Liver (tissue), 9 donors: Measurements from ENCODE around the gene KRTAP19-1. TPM values are rescaled to one million over a fixed set of nuclear protein-coding genes. Genes with fewer than 3 reads are reported as not detected.

Experiments
- DNase-seq: peaks from one replicate; pipeline ENCODE4 v3.0.0-alpha.2; 2017; ENCODE audit warnings: low spot score
- H3K27ac ChIP-seq, 2 donors: one replicate each; pipeline ENCODE4 v1.7.0; 2013; ENCODE audit warnings: inconsistent platforms in 2 of 2, low read length in 2 of 2, control low read depth in 1 of 2, low read depth in 1 of 2, mild to moderate bottlenecking in 1 of 2
- H3K27me3 ChIP-seq, 4 donors: one replicate each; pipeline versions ENCODE4 v1.6.1 to v1.7.0; 2013; ENCODE audit warnings: low read length in 3 of 4, inconsistent platforms in 1 of 4, mild to moderate bottlenecking in 1 of 4, moderate library complexity in 1 of 4; ENCODE audit not compliant: control insufficient read depth in 4 of 4, insufficient read depth in 4 of 4
- H3K36me3 ChIP-seq, 4 donors: one replicate each; pipeline versions ENCODE4 v1.6.1 to v1.7.0; 2013; ENCODE audit warnings: low read length in 3 of 4, mild to moderate bottlenecking in 3 of 4, low read depth in 1 of 4, moderate library complexity in 1 of 4; ENCODE audit not compliant: control insufficient read depth in 4 of 4, insufficient read depth in 3 of 4
- H3K4me1 ChIP-seq, 4 donors: one replicate each; pipeline versions ENCODE4 v1.6.1 to v1.7.0; 2013; ENCODE audit warnings: low read length in 3 of 4, mild to moderate bottlenecking in 3 of 4, moderate library complexity in 1 of 4; ENCODE audit not compliant: control insufficient read depth in 4 of 4, insufficient read depth in 4 of 4
- H3K4me3 ChIP-seq, 3 donors: one replicate each; pipeline versions ENCODE4 v1.6.1 to v1.7.0; 2013; ENCODE audit warnings: low read length in 3 of 3, control low read depth in 1 of 3, low read depth in 1 of 3, mild to moderate bottlenecking in 1 of 3
- H3K9ac ChIP-seq, 2 donors: one replicate each; pipeline ENCODE4 v1.7.0; 2013; ENCODE audit warnings: low read length in 2 of 2, mild to moderate bottlenecking in 2 of 2, moderate library complexity in 2 of 2, control low read depth in 1 of 2, low read depth in 1 of 2
- H3K9me3 ChIP-seq, 4 donors: one replicate each; pipeline versions ENCODE4 v1.6.1 to v1.7.0; 2013; ENCODE audit warnings: low read length in 3 of 4; ENCODE audit not compliant: control insufficient read depth in 4 of 4
- EGR1 ChIP-seq, 2 donors: IDR thresholded peaks; 2 replicates each; pipeline ENCODE4 v1.6.1; 2016 to 2018; ENCODE audit warnings: antibody characterized with exemption in 2 of 2, low read depth in 2 of 2
- FOXA1 ChIP-seq: IDR thresholded peaks from 2 replicates; pipeline ENCODE4 v1.6.1; 2016; ENCODE audit warnings: antibody characterized with exemption
- FOXA2 ChIP-seq: IDR thresholded peaks from 2 replicates; pipeline ENCODE4 v1.6.1; 2016; ENCODE audit warnings: antibody characterized with exemption
- GABPA ChIP-seq, 2 donors: IDR thresholded peaks in 1 of 2; conservative IDR thresholded peaks in 1 of 2; 2 replicates each; pipeline ENCODE4 v1.6.1; 2016; ENCODE audit warnings: antibody characterized with exemption in 2 of 2, mild to moderate bottlenecking in 1 of 2, moderate library complexity in 1 of 2
- HNF4A ChIP-seq, 2 donors: conservative IDR thresholded peaks; 2 replicates each; pipeline ENCODE4 v1.6.1; 2016; ENCODE audit warnings: antibody characterized with exemption in 2 of 2, mild to moderate bottlenecking in 2 of 2
- HNF4G ChIP-seq: IDR thresholded peaks from 2 replicates; pipeline ENCODE4 v1.6.1; 2016; ENCODE audit warnings: antibody characterized with exemption
- JUND ChIP-seq, 2 donors: IDR thresholded peaks; 2 replicates each; pipeline ENCODE4 v1.6.1; 2016; ENCODE audit warnings: antibody characterized with exemption in 2 of 2
- NR2F2 ChIP-seq: IDR thresholded peaks from 2 replicates; pipeline ENCODE4 v1.6.1; 2016; ENCODE audit warnings: antibody characterized with exemption
- RAD21 ChIP-seq, 2 donors: IDR thresholded peaks; 2 replicates each; pipeline ENCODE4 v1.6.1; 2016; ENCODE audit warnings: antibody characterized with exemption in 2 of 2, mild to moderate bottlenecking in 2 of 2
- REST ChIP-seq: IDR thresholded peaks from 2 replicates; pipeline ENCODE4 v1.6.1; 2016; ENCODE audit warnings: antibody characterized with exemption, mild to moderate bottlenecking
- RXRA ChIP-seq, 2 donors: IDR thresholded peaks; 2 replicates each; pipeline ENCODE4 v1.6.1; 2017 to 2018; ENCODE audit warnings: antibody characterized with exemption in 2 of 2, mild to moderate bottlenecking in 1 of 2
- SP1 ChIP-seq: IDR thresholded peaks from 2 replicates; pipeline ENCODE4 v1.6.1; 2018; ENCODE audit warnings: antibody characterized with exemption, mild to moderate bottlenecking
- TAF1 ChIP-seq: conservative IDR thresholded peaks from 2 replicates; pipeline ENCODE4 v1.6.1; 2016; ENCODE audit warnings: antibody characterized with exemption, mild to moderate bottlenecking
- YY1 ChIP-seq: IDR thresholded peaks from 2 replicates; pipeline ENCODE4 v1.6.1; 2016; ENCODE audit warnings: antibody characterized with exemption, mild to moderate bottlenecking
- WGBS: extraction: QIAGEN DNeasy Blood & Tissue Kit; methylation state at CpG from one replicate; pipeline ENCODE4 v1.1.7; 2013; 5-methylcytosine and 5-hydroxymethylcytosine counted together
- polyA plus RNA-seq, 2 donors: library from polyadenylated mRNA; stranded (reverse) in 1 of 2; unstranded in 1 of 2; fragments of 200-250 nt in 1 of 2; fragments of >200 nt in 1 of 2; fragmentation: Nextera tagmentation in 1 of 2; extraction: Ambion mirVana in 1 of 2; gene quantifications; one replicate each; pipeline versions ENCODE4 v1.2.1 to v1.2.3, GENCODE V29; 2013 to 2015
- total RNA-seq, 2 donors: library from RNA; depleted of rRNA; stranded (reverse); fragments of >200 nt; gene quantifications; one replicate each; pipeline ENCODE4 v1.2.3, GENCODE V29; 2014
- TF ChIP-seq, protein P1 (sequence below): IDR thresholded peaks from 2 replicates; pipeline ENCODE4 v1.6.1; 2016; ENCODE audit warnings: antibody characterized with exemption
- TF ChIP-seq, protein P2 (sequence below): fragments of 150-350 bp; IDR thresholded peaks from 2 replicates; pipeline ENCODE4 v1.5.1; 2017; ENCODE audit warnings: improper control_type of control experiment, low read depth, low read length; ENCODE audit not compliant: missing input control
- TF ChIP-seq, protein P3 (sequence below): IDR thresholded peaks from 2 replicates; pipeline ENCODE4 v1.6.1; 2016; ENCODE audit warnings: antibody characterized with exemption
- TF ChIP-seq, protein P4 (sequence below): IDR thresholded peaks from 2 replicates; pipeline ENCODE4 v1.6.1; 2016; ENCODE audit warnings: antibody characterized with exemption
- donor health status: healthy.
- donor health status: healthy.
- donor health status: healthy.
- donor health status: healthy.
- donor health status: healthy.

KRTAP19-1 gene
- total and polyA plus RNA-seq, 4 donors, result not detected

DNA sequence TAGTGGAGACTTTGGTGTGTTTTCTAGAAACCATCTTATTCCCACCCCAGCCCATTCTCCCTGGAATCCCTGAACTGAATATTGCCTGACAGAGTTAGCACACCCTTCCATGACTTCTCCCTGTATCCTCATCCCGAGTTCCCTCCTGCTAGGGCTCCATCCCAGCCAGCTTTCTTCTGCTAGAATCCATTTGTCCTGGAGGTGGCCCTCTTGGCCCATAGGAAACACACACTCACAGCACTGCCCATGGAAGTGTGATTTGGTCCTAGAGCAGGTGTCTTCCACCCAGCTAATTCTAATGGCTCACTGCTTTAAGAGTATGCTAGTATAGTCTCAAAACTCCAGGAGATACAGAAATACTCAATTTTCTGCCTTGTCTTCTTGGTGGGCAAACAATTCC, 36.0 kb downstream of the KRTAP19-1 start:
- no peaks in the 10 kb centered on the region for H3K27me3 ChIP-seq
- no peaks in the 10 kb centered on the region for H3K9me3 ChIP-seq
- no peaks in the 10 kb centered on the region for H3K4me1 ChIP-seq
- no peak for DNase-seq
- no peak for TF ChIP-seq FOXA2
- no peak for TF ChIP-seq TAF1
- 41% methylated on average over 1 of the region's 1 CpG for WGBS
- H3K27ac ChIP-seq, result no peak overlapping the region
- H3K36me3 ChIP-seq, result no peaks in the 10 kb centered on the region
- H3K4me3 ChIP-seq, result no peak overlapping the region
- H3K9ac ChIP-seq, result no peak overlapping the region

DNA sequence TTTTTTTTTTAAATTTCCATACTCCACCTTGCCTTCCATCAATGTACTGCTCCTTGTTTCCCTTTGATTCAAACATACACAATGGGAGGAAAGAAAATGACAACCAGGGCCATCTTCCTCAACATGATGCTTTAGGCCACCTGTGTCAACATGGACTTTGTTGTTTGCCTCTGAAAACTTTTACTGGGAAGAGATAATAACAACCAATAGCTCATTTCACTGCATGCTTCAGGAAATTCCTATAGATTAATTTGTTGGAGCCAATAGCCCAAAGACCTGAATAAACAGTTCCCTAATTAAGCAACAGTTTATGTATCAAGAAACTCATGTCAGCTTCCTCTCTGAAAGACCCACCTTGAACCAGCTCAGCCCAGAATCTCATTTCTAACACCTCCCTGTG, 36.9 kb downstream of the KRTAP19-1 start:
- Histone ChIP-seq H3K27me3 (no peaks in the 10 kb centered on the region), H3K27ac (no peak overlapping the region), H3K36me3 (no peaks in the 10 kb centered on the region), H3K9me3 (no peaks in the 10 kb centered on the region), H3K9ac (no peak overlapping the region), H3K4me1 (no peaks in the 10 kb centered on the region), H3K4me3 (no peak overlapping the region)
- DNase-seq, result no peak
- TF ChIP-seq SP1 (no peak), HNF4A (conservative IDR thresholded peaks at IDR 0.05) (no peak), RAD21 (IDR thresholded peaks at IDR 0.05) (no peak), TAF1 (no peak), RXRA (IDR thresholded peaks at IDR 0.05) (no peak), FOXA2 (no peak), YY1 (no peak), FOXA1 (no peak), EGR1 (IDR thresholded peaks at IDR 0.05; ENCODE audit: low read depth in 2 of 2) (no peak), GABPA (IDR thresholded peaks at IDR 0.05 in 1 of 2, conservative IDR thresholded peaks at IDR 0.05 in 1 of 2) (no peak), HNF4G (no peak), NR2F2 (no peak), REST (no peak), JUND (IDR thresholded peaks at IDR 0.05) (no peak)
- TF ChIP-seq, protein P1, sequence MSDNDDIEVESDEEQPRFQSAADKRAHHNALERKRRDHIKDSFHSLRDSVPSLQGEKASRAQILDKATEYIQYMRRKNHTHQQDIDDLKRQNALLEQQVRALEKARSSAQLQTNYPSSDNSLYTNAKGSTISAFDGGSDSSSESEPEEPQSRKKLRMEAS, result no peak
- TF ChIP-seq, protein P2, sequence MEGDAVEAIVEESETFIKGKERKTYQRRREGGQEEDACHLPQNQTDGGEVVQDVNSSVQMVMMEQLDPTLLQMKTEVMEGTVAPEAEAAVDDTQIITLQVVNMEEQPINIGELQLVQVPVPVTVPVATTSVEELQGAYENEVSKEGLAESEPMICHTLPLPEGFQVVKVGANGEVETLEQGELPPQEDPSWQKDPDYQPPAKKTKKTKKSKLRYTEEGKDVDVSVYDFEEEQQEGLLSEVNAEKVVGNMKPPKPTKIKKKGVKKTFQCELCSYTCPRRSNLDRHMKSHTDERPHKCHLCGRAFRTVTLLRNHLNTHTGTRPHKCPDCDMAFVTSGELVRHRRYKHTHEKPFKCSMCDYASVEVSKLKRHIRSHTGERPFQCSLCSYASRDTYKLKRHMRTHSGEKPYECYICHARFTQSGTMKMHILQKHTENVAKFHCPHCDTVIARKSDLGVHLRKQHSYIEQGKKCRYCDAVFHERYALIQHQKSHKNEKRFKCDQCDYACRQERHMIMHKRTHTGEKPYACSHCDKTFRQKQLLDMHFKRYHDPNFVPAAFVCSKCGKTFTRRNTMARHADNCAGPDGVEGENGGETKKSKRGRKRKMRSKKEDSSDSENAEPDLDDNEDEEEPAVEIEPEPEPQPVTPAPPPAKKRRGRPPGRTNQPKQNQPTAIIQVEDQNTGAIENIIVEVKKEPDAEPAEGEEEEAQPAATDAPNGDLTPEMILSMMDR, result no peak
- TF ChIP-seq, protein P3, sequence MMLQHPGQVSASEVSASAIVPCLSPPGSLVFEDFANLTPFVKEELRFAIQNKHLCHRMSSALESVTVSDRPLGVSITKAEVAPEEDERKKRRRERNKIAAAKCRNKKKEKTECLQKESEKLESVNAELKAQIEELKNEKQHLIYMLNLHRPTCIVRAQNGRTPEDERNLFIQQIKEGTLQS, result no peak
- TF ChIP-seq, protein P4, sequence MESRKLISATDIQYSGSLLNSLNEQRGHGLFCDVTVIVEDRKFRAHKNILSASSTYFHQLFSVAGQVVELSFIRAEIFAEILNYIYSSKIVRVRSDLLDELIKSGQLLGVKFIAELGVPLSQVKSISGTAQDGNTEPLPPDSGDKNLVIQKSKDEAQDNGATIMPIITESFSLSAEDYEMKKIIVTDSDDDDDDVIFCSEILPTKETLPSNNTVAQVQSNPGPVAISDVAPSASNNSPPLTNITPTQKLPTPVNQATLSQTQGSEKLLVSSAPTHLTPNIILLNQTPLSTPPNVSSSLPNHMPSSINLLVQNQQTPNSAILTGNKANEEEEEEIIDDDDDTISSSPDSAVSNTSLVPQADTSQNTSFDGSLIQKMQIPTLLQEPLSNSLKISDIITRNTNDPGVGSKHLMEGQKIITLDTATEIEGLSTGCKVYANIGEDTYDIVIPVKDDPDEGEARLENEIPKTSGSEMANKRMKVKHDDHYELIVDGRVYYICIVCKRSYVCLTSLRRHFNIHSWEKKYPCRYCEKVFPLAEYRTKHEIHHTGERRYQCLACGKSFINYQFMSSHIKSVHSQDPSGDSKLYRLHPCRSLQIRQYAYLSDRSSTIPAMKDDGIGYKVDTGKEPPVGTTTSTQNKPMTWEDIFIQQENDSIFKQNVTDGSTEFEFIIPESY, result no peak
